Right ventricle myocardium superior (tissue), 1 donor: ENCODE results near the gene TMEM139. TPM values are rescaled to one million over a fixed set of nuclear protein-coding genes. Genes with fewer than 3 reads are reported as not detected.

Source experiments
- total RNA-seq: library from RNA; stranded (reverse); fragmentation: NEBNext Ultra II Directional; extraction: Animal tissue kit (Norgen Biotek cat#: 25700); gene quantifications from one replicate; pipeline ENCODE4 v1.2.1, GENCODE V29; 2021
- donor health status: DM: no; HTN: yes; CAD: no; lungs with severe emphysema.

TMEM139 gene
- total RNA-seq, 1 donor from 2014 or later = 16.1 TPM

Other genes starting within 250 kb of the TMEM139 start
- gene OR6V1, start 232.6 kb upstream of the TMEM139 start, total RNA-seq = not detected
- not detected for gene PIP, start 152.9 kb upstream of the TMEM139 start, total RNA-seq
- not detected for gene TAS2R39, start 101.5 kb upstream of the TMEM139 start, total RNA-seq
- gene TAS2R40, start 62.9 kb upstream of the TMEM139 start, total RNA-seq = not detected
- 276 TPM for gene GSTK1, start 21.5 kb upstream of the TMEM139 start, total RNA-seq
- gene CASP2, start 3.4 kb downstream of the TMEM139 start, total RNA-seq = 11.1 TPM
- 0.08 TPM for gene CLCN1, start 31.2 kb downstream of the TMEM139 start, total RNA-seq
- gene FAM131B, start 77.8 kb downstream of the TMEM139 start, total RNA-seq = 0.59 TPM
- 69.8 TPM for gene ZYX, start 96.4 kb downstream of the TMEM139 start, total RNA-seq
- 0.08 TPM for gene EPHA1, start 123.9 kb downstream of the TMEM139 start, total RNA-seq
- not detected for gene TAS2R60, start 158.5 kb downstream of the TMEM139 start, total RNA-seq
- gene TAS2R41, start 192.9 kb downstream of the TMEM139 start, total RNA-seq = not detected